ENCODE data around the gene ANKRD12. TPM values are rescaled to one million over a fixed set of nuclear protein-coding genes. Genes with fewer than 3 reads are reported as not detected.

ANKRD12 gene
- total RNA-seq, 1 experiment from 2014 or later: 30.7 TPM

DNA sequence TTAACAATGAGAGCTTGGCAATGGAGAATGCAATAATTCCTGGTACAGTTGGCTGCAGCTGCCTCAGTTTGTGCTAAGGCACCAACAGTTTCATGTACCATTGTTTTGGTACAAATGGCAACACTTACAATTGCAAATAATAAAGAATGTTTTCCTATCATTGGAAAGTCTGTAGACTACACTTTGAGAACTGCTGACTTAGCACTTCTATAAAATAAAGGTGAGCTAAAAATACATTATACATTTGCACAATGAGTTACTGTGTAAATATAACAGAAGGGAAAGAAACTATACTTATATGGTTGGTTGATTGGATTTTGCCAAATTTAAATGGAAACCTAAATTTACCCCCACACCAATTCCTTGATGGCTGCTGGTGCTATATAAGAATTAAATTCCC, 153.1 kb downstream of the ANKRD12 start:
- in situ Hi-C loops (cut with HindIII; ENCODE audit: low pct_unique_long_range_greater_than_20kb, low sequenced_read_pairs): no loop called here
- no peak for ATAC-seq
- CTCF ChIA-PET: no interaction called here

DNA sequence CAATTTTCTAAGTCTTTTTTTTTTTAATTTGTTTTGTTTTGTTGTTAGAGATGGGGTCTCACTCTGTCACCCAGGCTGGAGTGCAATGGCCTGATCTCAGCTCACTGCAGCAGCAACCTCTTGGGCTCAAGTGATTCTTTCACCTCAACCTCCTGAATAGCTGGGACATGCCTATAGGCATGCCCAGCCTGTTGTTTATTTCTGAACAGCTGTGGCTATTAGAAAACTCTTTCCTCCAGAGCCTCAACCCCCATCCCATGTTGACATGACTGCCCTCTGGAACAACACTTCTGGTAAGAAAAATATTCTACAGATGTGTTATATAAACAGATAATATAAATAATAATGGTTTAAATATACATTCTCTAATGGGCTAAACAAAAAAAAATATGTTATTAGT, 153.6 kb downstream of the ANKRD12 start:
- ATAC-seq: no peak
- TF ChIP-seq TCF7L2 (IDR thresholded peaks at IDR 0.05; ENCODE audit: low read depth, low read length) (no peak), CTCF (IDR thresholded peaks at IDR 0.05) (no peak), POLR2AphosphoS5 (IDR thresholded peaks at IDR 0.05; ENCODE audit: low read depth, low read length) (no peak), SIN3A (IDR thresholded peaks at IDR 0.05; ENCODE audit: borderline replicate concordance, insufficient read depth, low read depth, low read length) (no peak)
- TF ChIP-seq, protein P1, sequence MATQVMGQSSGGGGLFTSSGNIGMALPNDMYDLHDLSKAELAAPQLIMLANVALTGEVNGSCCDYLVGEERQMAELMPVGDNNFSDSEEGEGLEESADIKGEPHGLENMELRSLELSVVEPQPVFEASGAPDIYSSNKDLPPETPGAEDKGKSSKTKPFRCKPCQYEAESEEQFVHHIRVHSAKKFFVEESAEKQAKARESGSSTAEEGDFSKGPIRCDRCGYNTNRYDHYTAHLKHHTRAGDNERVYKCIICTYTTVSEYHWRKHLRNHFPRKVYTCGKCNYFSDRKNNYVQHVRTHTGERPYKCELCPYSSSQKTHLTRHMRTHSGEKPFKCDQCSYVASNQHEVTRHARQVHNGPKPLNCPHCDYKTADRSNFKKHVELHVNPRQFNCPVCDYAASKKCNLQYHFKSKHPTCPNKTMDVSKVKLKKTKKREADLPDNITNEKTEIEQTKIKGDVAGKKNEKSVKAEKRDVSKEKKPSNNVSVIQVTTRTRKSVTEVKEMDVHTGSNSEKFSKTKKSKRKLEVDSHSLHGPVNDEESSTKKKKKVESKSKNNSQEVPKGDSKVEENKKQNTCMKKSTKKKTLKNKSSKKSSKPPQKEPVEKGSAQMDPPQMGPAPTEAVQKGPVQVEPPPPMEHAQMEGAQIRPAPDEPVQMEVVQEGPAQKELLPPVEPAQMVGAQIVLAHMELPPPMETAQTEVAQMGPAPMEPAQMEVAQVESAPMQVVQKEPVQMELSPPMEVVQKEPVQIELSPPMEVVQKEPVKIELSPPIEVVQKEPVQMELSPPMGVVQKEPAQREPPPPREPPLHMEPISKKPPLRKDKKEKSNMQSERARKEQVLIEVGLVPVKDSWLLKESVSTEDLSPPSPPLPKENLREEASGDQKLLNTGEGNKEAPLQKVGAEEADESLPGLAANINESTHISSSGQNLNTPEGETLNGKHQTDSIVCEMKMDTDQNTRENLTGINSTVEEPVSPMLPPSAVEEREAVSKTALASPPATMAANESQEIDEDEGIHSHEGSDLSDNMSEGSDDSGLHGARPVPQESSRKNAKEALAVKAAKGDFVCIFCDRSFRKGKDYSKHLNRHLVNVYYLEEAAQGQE (IDR thresholded peaks at IDR 0.05; ENCODE audit: insufficient read depth in 1 of 2, low read depth in 2 of 2, low read length in 1 of 2): no peak
- in situ Hi-C loops (cut with HindIII; ENCODE audit: low pct_unique_long_range_greater_than_20kb, low sequenced_read_pairs) (no loop called here), intact Hi-C loops (cut with micrococcal nuclease; ENCODE audit: unreplicated experiment) (no loop called here)
- BruUV-seq (replicated peaks): no TSS peak
- H3K4me1 ChIP-seq (ENCODE audit: control insufficient read depth, insufficient read depth, low read length): no peaks in the 10 kb centered on the region
- ChIA-PET POLR2A (no interaction called here), CTCF (no interaction called here)
- no peaks in the 10 kb centered on the region for H3K9me3 ChIP-seq (ENCODE audit: control insufficient read depth, insufficient read depth, low read depth, low read length)
- H3K27me3 ChIP-seq (ENCODE audit: control insufficient read depth, insufficient read depth, low read length): no peaks in the 10 kb centered on the region
- no peak overlapping the region for H3K4me3 ChIP-seq (ENCODE audit: low read depth in 2 of 2, low read length in 2 of 2)
- DNase-seq (ENCODE audit: low read depth, low spot score): no peak
- no peaks in the 10 kb centered on the region for H3K36me3 ChIP-seq (ENCODE audit: control insufficient read depth, insufficient read depth, low read length)
- no peak overlapping the region for H3K27ac ChIP-seq (ENCODE audit: low read length)

More for the DNA sequence above, 153.1 kb downstream of the ANKRD12 start:
- no peak overlapping the region for H3K4me3 ChIP-seq (ENCODE audit: low read depth in 2 of 2, low read length in 2 of 2)
- no peaks in the 10 kb centered on the region for H3K27me3 ChIP-seq (ENCODE audit: control insufficient read depth, insufficient read depth, low read length)
- no peaks in the 10 kb centered on the region for H3K9me3 ChIP-seq (ENCODE audit: control insufficient read depth, insufficient read depth, low read depth, low read length)
- no peak for TF ChIP-seq CTCF (IDR thresholded peaks at IDR 0.05)
- H3K27ac ChIP-seq (ENCODE audit: low read length): no peak overlapping the region
- no peaks in the 10 kb centered on the region for H3K36me3 ChIP-seq (ENCODE audit: control insufficient read depth, insufficient read depth, low read length)
- DNase-seq (ENCODE audit: low read depth, low spot score): no peak
- intact Hi-C loops (cut with micrococcal nuclease; ENCODE audit: unreplicated experiment): no loop called here
- POLR2A ChIA-PET: no interaction called here
- BruUV-seq (replicated peaks): no TSS peak
- no peaks in the 10 kb centered on the region for H3K4me1 ChIP-seq (ENCODE audit: control insufficient read depth, insufficient read depth, low read length)

DNA sequence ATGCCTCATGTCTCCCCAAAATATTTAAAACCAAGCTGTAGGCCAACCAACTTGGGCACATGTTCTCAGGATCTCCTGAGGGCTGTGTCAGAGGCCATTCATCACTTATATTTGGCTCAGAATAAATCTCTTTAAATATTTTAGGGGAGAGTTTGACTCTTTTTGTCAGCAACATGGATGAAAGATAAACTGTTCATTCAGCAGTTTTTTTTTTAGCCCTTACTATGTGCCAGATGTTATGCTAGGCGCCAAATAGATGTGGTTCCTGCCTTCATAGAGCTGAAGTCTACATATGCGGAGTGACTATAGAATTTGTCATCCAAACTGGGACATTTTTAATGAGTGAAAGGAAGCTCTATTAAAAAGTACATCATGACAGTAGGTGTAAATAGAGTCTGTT, 155.5 kb downstream of the ANKRD12 start:
- ATAC-seq: no peak
- H3K9me3 ChIP-seq (ENCODE audit: control insufficient read depth, insufficient read depth, low read depth, low read length): peaks cover 5% of the 10 kb centered on the region; the same call in 1 of the 2 replicates
- no peaks in the 10 kb centered on the region for H3K36me3 ChIP-seq (ENCODE audit: control insufficient read depth, insufficient read depth, low read length)
- no peaks in the 10 kb centered on the region for H3K27me3 ChIP-seq (ENCODE audit: control insufficient read depth, insufficient read depth, low read length)
- intact Hi-C loops (cut with micrococcal nuclease; ENCODE audit: unreplicated experiment): no loop called here
- POLR2A ChIA-PET: no interaction called here
- CTCF ChIA-PET: no interaction called here
- no peak overlapping the region for H3K27ac ChIP-seq (ENCODE audit: low read length)
- no peak for DNase-seq (ENCODE audit: low read depth, low spot score)
- in situ Hi-C loops (cut with HindIII; ENCODE audit: low pct_unique_long_range_greater_than_20kb, low sequenced_read_pairs): no loop called here
- no TSS peak for BruUV-seq (replicated peaks)
- no peak for TF ChIP-seq POLR2AphosphoS5 (IDR thresholded peaks at IDR 0.05; ENCODE audit: low read depth, low read length)
- TF ChIP-seq TCF7L2 (IDR thresholded peaks at IDR 0.05; ENCODE audit: low read depth, low read length): no peak
- TF ChIP-seq SIN3A (IDR thresholded peaks at IDR 0.05; ENCODE audit: borderline replicate concordance, insufficient read depth, low read depth, low read length): no peak
- TF ChIP-seq, protein P1 (IDR thresholded peaks at IDR 0.05; ENCODE audit: insufficient read depth in 1 of 2, low read depth in 2 of 2, low read length in 1 of 2): no peak
- TF ChIP-seq CTCF (IDR thresholded peaks at IDR 0.05): no peak
- no peak overlapping the region for H3K4me3 ChIP-seq (ENCODE audit: low read depth in 2 of 2, low read length in 2 of 2)
- no peaks in the 10 kb centered on the region for H3K4me1 ChIP-seq (ENCODE audit: control insufficient read depth, insufficient read depth, low read length)
